ENCODE measurements around the gene CDK15.

The CDK15 gene

DNA sequence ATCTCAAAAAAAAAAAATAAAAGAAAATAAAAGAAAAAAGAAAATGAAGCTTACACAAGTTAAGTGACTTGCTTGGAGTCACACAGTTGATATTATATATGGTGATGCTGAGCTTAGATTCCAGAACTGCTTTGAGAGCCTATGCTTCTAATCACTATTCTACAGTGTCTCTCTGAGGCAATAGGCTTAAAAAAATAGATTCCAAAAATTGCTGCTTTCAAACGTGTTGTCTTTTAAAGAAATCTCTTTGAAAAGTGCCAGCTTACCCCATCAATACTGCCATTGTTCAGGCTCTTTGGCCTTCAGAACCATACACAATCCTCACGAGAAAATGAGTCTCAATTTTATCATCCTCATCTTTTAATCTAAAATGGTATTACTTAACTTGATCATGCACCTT, 102.6 kb downstream of the CDK15 start:
- DNase-seq (ENCODE audit: low spot score) = no peak

DNA sequence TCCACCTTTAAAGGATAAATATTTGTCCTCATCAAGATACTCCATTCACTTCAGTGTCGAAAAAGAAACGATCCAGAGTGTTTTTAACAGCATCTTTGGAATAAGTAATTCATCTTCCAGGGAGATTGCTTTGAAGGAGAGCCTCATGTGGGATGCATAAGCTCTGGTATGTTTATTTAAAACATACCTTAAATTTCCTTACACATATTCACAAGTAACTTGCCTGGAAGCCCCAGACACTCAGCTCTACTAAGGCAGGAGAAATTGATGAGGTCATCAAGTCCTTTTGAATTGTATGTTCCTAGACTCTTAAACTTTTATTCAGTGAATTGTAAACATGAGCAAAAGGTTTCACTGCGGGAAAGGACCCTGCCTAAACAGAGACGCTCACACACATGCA, 103.0 kb downstream of the CDK15 start:
- DNase-seq (ENCODE audit: low spot score) = no peak

DNA sequence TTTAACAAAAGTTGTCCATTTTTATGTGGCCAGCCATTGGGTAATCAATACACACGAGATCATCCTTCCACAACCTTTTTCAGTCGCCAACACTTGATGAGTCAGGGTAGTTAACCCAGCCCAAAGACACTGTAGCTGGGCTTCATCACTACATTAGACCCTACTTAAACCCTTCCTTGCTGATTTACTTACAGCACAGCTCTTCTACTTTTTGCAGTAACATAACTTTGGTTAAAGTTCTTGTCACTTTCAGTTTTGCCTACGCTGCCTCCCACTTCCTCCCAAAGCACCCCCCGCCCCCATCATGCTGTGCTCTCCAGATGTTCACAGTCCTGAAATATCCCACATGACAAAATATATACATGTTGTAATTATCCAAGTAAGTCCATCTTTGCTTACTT, 103.6 kb downstream of the CDK15 start:
- DNase-seq (ENCODE audit: low spot score) = no peak

DNA sequence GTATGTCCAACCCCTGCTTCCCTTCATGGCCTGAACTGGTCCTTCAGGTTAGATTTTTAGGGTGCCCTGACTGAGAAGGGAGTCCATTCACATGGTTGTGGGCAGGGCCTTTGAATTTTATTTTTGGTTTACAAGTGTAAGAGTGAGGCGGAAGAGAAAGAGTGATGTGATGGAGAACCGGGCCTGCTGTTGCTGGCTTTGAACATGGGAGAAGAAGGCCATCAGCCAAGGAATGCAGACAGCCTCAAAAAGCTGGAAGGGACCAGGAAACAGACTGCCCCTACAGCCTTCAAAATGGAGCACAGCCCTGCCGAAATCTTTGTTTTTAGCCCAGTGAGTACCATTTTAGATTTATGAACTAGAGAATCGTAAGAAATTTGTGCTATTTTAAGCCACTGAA, 105.0 kb downstream of the CDK15 start:
- no peak for DNase-seq (ENCODE audit: low spot score)

DNA sequence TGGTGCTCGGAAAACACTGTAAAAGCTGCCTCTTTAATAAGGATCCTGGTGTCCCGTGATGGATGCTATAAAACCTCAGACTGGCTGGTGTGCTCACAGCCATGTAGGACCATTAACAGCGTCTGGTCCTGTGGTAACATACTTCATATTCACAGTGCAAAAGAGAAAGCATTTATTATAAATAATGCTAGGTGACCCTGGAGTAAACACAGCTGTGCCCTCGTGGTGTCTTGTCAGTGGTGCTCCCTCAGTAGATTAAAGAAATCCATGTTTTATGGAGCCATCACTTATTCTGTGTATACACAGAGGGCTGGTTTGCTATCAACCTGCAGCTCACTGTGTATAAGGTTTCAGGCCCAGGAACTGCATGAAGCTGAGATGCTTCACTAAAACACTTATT, 106.9 kb downstream of the CDK15 start:
- no peak for DNase-seq (ENCODE audit: low spot score)

DNA sequence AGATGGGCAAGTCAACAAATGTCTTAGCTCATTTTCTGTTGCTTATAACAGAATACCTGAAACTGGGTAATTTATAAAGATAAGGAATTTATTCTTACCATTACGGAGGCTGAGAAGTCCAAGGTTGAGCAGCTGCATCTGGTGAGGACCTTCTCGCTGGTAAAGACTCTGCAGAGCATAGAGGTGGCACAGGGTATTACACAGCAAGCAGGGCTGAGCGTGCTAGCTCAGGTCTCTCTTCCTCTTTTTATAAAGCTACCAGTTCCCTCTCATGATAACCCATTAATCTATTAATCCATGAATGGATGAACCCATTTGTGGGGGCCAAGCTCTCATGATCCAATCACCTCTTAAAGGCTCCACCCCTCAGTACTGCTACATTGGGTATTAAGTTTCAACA, 109.1 kb downstream of the CDK15 start:
- no peak for DNase-seq (ENCODE audit: low spot score)

DNA sequence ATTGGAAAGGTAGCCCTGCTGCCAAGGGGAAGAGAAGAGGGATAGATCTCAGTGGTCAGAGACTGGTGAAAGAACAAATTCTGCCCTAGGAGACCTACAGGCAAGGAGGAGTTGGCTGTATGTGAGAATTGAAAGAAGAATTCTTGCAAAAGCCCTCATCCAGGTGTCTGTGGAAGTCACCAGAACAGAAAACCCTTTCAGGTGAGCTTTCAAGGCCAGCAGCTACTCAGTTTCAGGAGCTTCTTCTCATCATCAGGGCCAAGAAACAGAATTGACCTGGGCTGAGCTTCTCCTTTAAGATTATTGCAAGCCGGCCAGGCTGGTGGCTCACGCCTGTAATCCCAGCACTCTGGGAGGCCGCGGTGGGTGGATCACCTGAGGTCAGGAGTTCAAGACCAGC, 110.2 kb downstream of the CDK15 start:
- no peak for DNase-seq (ENCODE audit: low spot score)

DNA sequence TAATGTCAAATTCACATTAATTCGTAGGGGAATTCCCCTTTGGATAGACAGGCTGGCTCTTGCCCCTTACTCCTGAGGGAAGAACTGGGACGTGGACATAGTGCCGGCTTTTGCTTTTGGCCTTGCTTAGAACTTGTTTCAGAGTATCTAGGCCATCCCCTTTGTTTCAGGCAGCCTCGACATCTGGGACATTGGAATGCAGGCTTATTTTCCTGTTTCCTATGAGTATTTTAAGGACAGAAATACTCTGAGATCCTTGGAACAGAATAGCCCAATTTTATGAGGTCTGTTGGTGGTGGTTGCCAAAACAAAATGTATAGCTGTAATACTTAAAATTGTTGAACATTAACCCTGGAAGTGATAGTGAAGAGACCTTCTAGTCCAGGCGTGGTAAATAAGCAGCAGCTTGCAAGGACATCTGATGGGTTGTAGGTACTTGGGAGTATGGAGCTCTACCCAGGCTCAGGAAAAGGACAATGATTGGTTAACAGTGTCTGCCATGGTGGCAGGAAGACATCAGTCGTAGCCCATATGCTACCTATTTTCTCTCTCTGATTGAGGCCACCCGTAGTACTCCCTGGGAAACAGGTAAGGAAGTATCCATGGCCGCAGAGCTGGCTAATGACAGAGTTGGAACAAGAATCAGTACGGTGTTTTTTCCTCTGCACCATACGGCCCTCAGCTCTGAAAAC, 112.4 kb downstream of the CDK15 start:
- DNase-seq (ENCODE audit: low spot score) = peak; percentile 79

DNA sequence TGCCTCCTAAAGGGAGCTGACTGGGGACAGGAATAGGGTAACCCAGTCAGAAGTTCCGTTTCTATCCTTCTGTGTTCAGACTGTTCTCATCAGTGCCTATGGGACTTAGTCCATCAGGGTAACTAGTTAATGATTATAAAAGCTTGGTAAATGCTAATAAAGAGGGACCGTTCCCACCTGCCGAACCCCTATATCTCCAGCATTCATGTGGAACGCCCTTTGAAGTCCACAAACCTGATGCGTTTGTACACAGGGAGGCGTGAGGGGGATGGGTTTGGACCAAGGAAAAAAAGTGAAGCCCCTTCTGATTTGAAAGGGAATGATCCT, 112.9 kb downstream of the CDK15 start:
- DNase-seq (ENCODE audit: low spot score) = no peak

DNA sequence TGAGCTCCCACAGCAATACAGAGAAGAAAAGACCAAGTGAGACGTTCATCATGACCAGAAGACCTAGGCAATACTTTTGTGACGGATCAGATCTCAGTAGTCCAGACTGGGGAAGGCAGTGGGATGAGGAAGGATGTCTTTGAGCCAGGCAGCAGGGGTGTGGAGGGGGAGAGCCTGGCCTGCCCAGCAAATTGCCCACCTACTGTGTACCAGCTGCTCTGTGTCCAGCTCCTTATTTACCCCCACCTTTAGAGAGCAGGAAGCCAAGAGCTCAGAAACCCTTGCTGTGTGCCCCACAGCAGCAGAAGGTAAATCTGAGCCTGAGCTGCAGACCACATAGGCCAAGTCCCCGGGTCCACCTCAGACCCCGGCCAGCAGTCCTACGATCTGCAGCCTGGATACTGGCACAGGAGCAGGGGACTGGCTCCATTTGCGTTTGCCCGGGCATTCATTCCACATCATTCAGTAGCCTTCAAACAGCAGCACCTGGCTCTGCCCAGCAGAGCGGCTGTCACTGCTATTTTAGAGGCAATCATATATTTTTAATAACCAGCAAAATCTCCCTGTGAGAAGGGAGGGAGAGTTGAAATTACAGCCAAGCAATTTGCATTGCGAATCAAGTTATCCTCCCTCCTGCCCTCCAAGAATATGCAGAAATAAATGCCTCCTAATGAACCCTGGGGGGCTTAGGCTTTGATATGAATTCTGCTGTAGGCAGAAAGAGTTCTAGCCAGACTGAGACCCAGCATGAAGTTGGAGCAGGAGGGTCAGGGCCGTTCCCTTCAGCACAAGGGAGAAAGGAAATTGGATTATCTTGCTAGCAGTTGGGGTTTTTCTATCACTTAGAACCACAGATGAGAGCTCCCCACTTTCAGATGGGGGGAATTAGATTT, 117.3 kb downstream of the CDK15 start:
- peak; percentile 92 for DNase-seq (ENCODE audit: low spot score)

DNA sequence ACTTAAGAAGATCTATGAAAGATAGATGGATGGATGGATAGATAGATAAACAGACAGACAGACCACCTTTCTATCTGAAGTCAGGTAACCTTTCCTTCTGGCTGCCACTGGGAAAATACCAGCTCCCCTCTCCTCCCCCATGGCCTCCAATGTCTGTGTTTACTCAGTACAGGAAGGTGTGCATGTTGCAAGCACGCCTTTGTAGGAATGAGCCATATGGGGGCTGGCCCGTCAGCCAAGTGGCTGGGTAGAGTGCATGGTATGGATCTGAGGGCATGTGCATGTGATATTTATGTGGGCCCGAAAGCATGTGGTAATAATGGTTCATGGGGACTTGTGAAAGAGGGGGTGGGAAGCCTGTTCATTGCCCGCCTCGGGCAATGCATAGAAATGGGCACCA, 118.1 kb downstream of the CDK15 start:
- no peak for DNase-seq (ENCODE audit: low spot score)

DNA sequence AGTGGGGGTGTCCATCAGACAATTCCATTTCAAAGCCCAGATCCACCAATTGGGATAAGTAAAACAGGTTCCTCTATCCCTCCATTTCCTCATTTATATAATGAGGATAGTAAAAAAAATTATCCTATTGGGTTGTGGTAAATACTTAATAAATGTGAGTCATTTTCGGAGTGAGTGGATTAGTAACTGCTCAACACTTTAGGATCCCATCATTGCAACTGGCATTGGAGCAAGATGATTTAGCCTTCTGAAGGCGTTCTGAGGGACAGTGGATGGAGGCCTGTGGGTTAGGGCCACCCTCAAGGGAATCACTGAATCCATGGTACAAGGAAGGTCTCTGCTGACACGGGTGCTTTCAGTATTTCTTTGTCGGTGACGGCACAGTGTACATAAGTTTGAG, 118.7 kb downstream of the CDK15 start:
- no peak for DNase-seq (ENCODE audit: low spot score)

DNA sequence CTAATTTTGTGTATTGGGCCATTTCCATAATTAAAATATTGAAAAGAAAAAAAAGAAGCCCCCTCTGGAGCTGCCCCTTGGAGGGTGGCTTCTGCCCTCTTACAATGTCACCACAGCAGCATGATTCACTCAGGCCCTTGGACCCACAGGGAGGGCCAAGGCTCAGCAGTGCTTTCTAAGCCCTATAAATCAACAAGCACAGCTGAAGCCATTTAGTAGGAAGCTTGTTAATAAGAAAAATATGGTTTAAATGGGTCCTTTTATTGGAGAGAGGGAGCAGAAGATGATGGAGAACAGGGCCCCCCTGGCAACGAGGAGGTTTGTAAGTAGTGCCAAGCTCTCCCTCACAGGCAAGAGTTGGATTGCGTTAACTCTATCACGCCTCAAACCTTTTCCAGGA, 119.7 kb downstream of the CDK15 start:
- no peak for DNase-seq (ENCODE audit: low spot score)

DNA sequence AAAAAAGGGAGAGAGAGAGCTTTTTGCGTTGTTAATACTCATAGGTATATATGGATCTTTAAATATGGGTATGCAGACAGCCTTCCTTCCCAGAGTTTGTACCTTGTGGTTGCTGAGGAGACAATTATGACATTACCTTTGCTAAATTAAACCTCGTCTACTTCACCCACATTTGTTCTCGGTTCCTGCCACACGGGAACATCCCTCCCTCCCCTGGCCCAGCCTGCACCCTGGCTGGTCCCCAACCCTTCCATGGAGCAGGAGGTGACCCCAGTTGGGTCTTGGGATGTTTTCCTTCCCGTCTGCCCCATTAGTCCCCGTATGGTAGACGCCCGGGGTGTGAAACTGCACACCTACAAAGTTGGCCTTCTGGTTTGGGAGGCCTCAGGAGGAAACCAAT, 122.0 kb downstream of the CDK15 start:
- DNase-seq (ENCODE audit: low spot score) = no peak

DNA sequence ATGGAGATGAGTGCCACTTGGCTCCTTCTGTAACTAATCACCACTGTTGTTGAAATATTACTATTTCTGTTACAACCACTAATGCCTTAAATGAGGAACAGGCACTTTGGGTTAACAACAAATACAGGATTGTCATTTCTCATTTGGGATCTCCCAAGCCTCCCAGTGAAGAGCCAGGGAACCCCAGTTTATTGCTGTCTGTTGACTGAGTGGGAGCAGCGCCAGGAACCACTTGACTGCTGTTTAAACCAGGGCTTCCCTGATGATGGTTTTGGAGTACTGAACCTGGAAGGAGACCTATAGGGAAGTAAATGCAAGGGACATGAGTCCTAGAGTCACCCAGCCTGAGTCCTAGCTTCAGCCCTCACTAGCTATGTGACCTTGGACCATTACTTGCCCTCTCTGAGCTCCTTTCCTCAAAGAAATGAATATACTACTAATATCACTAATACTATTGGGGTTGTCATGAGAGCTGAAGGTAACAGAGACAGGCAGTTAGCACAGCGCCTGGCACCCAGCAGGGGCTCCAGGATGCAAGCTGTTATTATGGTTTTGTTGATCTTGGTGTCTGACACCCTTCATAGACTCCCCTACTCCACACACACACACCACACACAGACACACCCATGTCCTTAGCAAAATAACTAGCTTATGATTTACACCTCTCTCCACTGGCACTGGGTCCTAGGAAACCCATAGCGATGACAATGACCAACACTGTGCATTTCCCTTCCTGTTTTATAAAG, 123.1 kb downstream of the CDK15 start:
- peak; percentile 46 for DNase-seq (ENCODE audit: low spot score)

DNA sequence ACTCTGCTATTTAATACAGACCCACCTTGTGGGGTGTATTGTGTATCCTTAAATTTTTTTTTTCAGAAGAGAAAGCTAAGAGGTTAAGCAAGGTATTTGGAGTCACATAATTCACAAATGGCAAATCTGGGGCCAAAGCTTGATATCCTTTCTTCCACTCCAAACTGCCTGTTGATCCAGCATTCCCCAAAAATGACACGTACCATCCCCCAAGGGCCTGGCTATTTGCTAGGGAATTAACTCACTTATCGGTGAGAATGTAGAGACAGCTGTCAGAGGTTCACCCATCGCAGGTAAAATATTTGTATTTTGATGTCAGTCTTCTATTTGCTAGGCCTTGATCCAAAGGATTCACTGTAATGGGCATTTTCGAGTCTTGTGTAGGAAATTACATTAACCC, 123.7 kb downstream of the CDK15 start:
- no peak for DNase-seq (ENCODE audit: low spot score)

DNA sequence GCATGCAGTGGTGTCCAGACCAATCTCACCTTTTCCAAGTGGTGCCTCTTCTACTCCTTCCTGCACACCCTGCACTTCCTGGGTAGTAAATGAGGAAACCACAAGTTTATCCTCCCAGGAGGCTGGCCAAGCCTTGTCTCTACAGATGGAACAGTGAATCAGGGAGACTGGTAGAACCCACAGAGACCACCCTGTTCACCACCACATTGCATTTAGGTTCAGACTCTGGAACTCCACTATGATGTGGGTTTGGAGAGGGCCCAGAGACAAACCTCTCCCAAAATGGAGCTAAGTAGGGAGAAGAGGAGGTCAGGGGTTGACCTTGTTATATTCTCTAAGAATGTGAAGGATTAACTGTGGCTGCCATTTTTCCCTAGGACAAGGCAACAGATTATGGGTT, 124.5 kb downstream of the CDK15 start:
- DNase-seq (ENCODE audit: low spot score) = no peak

DNA sequence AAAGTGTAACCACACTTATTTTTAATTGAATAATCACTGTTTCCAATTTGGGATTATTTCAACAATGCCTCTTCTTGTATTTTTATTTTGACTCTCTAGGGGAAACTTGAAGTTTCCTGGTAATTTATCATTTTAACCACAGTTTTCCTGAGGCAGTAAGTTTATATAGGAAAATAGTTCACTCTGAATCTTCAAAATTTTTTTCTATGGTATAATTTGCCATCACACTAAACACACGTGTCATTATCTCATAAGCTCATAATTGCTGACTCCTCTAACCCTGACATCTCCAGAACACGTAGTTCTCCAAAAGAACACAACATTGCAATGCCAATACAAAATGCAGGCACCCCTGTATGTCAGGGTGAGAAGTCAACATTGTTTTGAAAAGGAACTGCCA, 125.1 kb downstream of the CDK15 start:
- DNase-seq (ENCODE audit: low spot score) = no peak

DNA sequence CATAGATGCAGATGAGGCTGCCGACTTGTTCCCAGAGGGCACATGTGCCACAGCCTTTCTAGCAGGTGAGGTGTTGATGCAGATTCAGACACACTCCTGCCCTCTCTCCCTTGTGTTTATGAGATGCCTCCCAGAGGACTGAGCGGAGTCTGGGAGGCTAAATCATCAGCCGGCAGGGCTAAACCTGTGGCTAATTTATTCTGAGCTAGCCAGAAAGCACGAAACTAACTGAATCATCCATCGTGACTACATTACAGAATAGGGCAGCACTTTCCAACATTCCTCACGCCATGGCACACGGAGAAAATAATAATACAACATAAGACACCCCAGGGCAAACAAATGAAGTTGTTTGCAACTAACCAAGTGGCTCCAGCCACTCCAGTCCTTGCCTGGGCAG, 125.6 kb downstream of the CDK15 start:
- DNase-seq (ENCODE audit: low spot score) = no peak

DNA sequence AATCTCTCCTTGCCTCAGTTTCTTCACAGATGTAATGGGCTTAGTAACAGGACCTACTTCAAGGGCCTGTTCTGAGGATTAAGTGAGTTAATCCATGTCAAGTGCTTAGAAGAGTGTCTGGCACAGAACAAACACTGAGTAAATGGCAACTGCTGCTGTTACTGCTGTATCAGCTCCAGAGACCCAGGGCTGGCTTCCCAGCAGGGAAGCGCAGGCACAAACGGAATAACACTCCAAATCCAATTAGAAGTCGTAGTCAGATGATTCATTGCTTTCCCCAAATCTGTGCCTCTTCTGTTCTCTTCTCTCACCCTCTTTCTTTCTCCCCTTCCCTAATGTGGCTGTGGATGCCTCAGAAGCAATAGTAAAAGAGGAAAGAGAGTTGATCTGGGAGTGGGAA, 126.2 kb downstream of the CDK15 start:
- DNase-seq (ENCODE audit: low spot score) = no peak

DNA sequence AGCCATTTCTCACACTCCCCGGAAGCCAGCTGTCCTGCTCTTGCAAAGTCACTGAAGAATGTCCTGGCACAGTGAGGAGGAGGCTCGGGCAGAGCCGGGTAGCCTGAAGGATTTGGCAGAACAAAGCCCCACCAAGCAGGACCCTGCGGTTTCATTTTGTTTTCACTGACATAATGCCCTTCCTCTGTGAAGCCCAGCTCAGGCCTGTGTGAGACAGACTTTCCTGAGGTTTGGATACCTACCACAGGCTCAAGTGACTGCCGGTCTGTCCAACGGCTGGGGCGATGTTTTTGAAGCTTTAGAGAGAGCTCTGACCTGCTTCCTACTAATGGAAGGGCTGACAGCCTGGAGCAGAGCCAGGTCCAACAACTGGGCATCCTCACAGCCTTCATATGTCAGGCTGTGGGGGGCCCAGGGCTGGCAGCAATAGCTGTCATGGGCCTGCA, 127.5 kb downstream of the CDK15 start:
- peak; percentile 77 for DNase-seq (ENCODE audit: low spot score)

DNA sequence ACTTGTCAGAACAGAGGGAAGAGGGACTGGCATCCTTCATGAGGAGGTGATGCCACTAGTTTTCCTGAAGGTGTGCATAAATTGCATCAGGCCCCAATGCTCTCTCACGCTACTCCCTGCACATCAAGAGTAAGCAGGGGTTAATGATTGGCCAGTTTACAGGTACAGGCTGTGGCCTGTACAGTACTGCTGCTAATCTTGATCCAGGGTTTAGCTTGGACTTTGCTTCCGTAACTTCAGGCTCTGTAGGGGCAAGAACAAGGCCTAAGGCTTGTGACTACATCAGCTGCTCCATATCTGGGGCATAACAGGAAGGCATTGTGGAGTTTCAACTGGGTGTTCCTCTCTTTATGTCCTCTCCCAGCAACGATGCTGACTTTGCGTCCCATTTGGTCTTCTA, 130.5 kb downstream of the CDK15 start:
- DNase-seq (ENCODE audit: low spot score) = no peak

DNA sequence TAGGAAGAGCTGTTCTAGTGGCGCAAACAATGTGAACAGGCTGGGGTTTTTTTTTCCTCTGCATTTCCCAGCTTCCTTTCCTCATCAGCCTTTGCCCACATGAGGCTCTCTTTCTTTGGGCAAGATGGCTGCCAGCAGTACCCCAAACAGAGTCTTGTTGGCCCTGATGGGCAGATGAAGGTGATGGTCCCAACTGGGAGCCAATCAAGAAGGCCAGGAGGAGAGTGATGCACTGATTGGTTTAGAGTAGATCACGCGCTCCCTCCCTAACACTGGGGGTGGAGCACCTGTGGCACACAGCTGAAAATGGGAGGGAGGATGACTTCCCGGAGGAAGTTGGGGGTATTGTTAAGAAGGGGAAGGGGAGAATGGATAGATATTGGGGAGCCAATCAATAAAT, 131.0 kb downstream of the CDK15 start:
- DNase-seq (ENCODE audit: low spot score) = no peak
